HG02840 (cell line): Measurements from ENCODE around the gene NIPAL4.
"Not testable (repeated sequence)": the region's sequence is repeated elsewhere in the genome, so short reads cannot be mapped to it uniquely, and the experiment has no call there.

Experiments
- ATAC-seq: cut with Tn5 transposase; IDR thresholded peaks from one replicate; pipeline ENCODE4 v1.9.1; 2021; ENCODE audit warnings: mild to moderate bottlenecking, moderate library complexity, moderate number of reproducible peaks; ENCODE audit not compliant: unreplicated experiment, low FRiP score

NIPAL4 gene

GRCh38 chr5:157481666-157482065 lies 21.7 kb downstream of the NIPAL4 start:
- ATAC-seq, result no peak

DNA sequence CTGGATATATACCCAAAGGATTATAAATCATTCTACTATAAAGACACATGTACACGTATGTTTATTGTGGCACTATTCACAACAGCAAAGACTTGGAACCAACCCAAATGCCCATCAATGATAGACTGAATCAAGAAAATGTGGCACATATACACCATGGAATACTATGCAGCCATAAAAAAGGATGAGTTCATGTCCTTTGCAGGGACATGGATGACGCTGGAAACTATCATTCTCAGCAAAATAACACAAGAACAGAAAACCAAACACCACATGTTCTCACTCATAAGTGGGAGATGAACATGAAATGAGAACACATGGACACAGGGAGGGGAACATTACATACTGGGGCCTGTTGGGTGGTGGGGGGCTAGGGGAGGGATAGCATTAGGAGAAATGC lies 22.7 kb downstream of the NIPAL4 start:
- not testable (repeated sequence) for ATAC-seq

DNA sequence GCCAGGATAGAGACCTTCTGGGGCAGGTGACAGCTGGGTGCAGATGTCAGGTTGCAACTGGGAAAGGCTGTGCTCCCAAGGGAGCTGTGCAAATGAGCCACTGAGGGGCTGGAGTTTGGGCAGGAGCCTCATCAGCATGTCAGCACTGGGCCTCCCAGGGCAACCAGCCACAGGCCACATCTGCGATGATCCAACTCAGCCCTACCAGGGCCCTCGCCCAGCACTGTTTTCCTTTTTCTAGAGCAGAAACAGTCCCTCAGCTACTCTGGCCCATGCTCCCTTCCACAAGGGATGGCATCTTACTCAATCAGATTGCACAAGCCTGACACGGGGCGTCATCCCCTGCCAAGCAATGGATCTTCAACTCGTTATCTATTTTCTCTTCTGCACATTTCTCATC lies 24.8 kb downstream of the NIPAL4 start:
- no peak for ATAC-seq

- no peak for ATAC-seq
Observed at GRCh38 chr5:157485340-157485739, 25.3 kb downstream of the NIPAL4 start.

DNA sequence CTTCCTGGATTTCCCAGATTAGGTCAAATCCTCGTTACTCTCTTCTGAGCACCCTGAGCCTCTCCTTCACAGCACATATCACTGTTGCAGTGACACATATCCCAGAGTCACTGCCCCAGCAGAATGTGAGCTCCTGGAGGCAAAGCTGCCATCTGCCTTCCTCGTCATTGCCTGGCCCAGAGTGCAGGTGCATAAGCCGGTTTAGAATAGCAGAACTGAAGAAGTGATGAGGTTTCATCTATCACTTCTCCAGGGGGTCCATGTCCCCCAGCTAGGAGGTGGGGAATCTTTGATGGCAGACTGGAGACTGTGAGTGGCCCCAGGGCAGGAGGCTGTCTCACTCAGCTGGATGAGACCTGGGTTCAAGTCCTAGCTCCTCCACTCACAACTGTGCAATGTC lies 25.8 kb downstream of the NIPAL4 start:
- ATAC-seq, result no peak

GRCh38 chr5:157486221-157486681 lies 26.2 kb downstream of the NIPAL4 start:
- ATAC-seq, result no peak

DNA sequence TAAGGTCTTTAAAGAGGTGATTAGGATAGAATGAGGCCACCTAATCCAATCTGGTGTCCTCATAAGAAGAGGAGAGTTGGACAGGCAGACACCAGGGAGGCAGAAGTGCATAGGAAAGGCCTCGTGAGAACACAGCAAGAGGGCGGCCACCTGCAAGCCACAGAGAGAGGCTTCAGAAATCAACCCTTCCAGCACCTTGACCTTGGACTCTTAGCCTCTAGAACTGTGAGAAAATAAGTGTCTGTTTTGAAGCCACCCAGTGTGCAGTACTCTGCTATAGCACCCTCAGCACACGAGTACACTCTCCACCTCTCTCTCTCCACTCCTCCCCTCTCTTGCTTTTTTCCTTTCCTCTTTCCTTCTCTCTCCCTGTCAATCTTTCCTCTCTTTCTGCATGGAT lies 26.8 kb downstream of the NIPAL4 start:
- no peak for ATAC-seq

GRCh38 chr5:157487358-157487757 lies 27.3 kb downstream of the NIPAL4 start:
- no peak for ATAC-seq

GRCh38 chr5:157491471-157491995 lies 31.5 kb downstream of the NIPAL4 start:
- no peak for ATAC-seq

GRCh38 chr5:157492886-157493285 lies 32.9 kb downstream of the NIPAL4 start:
- no peak for ATAC-seq

DNA sequence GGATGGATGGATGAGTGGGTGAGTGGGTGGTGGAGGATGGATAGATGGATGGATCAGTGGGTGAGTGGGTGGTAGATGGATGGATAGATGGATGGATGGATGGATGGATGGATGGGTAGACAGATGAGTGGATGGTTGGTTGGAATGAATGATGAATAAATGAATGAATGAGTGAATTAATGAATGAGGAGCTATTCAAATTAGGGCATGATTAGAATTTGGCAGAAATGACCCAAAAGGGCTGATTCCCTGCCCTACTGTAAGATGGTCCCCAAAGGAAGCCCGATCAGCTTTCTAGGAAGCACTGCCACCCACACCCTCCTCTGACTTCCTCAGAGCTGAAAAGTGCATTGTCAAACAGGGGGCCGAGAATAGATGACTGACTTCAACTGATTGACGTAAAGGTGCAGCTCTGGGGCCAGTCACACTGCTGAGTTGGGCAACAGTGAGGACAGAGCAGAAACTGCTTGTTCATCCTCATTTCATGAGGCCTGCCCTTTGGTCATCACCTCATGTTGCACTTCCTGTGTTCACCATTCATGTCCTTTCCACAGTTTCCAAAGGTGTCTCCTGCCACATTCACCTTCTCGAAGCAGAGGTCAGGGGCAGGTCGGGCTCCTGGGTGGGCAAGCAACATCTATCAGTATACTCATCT lies 34.3 kb downstream of the NIPAL4 start:
- ATAC-seq, result no peak

DNA sequence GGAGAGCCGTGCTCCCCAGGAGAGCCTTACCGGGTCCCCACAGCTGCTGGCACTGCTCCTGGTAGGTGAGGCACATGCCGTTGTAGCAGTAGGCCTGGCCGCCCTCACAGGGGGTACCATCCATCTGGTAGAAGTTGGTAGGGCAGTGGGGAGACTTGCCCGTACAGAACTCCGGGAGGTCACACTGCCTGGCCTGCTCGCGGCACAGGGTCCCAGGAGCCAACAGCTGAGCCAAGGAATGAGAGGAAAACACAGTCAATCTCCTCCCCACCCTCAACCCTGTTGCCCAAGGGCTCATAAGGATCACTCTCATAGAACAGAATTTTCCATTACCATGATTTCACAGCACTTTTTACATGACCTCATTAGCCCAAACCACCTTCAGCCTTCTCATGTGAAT lies 36.9 kb downstream of the NIPAL4 start:
- ATAC-seq, result no peak

DNA sequence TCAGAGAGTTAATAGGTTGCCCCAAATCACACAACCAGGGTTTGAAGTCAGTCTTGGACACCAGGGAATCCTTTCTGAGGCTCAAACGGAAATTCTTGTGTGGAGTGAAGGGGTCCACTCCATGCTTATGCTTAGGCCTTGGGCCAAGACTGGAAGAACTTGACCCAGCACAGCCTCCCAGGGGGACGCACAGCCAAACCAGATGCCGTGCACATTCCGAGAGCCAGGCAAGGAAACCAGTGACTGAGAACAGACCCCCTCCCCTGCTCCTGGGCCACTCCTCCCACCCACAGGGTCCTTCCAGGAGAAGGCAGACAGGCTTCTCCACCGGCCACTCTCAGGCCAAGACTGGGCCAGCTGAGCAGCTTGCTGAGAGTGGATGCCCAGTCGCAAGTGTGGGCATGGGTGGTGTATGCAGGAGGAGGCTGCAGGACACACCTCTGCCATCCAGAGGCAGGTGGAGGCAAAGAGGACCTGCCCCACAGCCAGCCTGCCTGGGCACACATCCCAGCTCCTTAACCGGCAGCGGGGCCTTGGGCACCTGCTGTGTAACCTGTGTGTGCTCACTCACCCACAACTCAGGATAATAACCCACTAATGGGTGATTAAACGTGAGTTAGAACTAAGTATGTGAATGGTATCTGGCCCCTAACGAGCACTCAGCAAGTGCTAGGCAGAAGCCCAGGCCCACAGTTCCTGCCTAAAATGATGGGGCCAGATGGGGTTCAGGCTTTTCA lies 38.0 kb downstream of the NIPAL4 start:
- no peak for ATAC-seq

DNA sequence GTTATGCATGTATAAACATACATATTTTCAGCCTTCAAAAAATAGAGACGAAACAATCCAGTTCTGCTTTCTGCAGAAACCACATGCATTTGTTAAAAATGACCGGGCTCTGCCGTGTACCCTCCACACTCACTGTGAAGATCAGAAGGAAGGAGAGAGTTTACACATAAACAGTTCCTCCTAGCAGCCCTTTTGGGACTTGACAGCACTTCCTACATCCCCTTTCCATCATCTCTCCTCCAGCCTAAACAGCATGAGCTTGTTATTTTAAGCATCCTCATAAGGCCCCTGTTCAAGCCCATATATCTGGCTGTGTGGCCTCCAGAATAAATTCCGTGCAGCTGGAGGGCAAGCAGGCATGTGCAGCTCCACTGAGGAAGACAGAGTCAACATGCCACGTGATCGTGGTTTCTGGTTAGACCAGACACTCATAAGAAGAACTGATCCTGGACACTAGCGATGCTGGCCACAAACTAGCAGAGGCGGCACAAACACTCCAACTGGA lies 42.2 kb downstream of the NIPAL4 start:
- ATAC-seq, result peak; percentile 79

DNA sequence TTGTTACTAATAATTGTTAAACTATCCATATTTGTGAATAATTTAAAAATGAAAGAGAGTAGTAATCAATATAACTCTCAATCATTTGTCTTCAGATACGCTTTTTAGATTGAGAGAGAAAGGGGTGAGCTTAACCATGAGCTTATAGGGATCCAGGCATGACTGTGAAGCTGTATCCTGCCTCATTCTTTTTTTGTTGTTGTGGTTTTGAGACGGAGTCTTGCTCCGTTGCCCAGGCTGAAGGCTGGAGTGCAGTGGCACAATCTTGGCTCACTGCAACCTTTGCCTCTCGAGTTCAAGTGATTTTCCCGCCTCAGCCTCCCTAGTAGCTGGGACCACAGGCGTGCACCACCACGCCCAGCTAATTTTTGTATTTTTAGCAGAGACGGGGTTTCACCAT lies 44.0 kb downstream of the NIPAL4 start:
- ATAC-seq, result no peak

DNA sequence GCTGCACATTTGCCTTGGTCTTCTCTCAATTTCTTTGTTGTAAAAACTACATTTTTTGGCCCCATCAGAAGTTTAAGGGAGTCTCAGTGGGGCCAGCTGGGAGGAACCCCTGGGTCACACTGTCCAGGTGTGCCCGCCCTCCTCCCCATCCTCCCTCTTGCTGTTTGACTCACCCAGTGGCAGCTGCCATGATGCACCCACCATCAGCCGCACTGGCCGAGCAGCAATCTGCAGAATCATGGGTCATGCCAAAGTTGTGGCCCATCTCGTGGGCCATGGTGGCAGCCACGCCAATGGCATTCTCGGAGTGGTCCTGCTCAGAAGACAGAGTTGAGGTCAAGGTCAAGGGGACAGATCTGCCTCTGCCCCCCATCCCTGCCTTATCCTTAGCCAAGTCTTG lies 45.5 kb downstream of the NIPAL4 start:
- no peak for ATAC-seq

DNA sequence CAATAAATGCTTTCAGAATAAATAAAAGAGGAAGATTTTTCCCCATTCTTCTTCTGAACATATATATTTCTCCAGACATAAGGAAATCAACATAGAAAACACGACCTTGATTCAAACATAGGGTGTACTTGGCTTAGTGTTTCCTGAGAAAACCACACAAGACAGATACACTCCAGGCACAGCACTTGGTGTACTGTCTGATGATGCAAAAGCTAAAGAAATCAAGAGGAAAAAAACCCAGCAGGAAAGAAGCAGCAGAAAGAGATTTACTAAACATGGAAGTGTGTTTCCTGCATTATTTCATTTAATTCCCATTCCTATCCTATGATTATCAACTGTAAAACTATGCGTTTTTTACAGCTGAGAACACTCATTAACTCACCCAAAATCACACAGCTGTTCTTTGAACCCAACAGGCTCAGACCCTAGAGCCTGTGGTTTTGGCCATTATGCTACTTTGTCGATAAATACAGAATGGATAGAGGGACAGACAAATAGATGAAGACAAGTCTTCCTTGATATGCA lies 46.1 kb downstream of the NIPAL4 start:
- ATAC-seq, result no peak

DNA sequence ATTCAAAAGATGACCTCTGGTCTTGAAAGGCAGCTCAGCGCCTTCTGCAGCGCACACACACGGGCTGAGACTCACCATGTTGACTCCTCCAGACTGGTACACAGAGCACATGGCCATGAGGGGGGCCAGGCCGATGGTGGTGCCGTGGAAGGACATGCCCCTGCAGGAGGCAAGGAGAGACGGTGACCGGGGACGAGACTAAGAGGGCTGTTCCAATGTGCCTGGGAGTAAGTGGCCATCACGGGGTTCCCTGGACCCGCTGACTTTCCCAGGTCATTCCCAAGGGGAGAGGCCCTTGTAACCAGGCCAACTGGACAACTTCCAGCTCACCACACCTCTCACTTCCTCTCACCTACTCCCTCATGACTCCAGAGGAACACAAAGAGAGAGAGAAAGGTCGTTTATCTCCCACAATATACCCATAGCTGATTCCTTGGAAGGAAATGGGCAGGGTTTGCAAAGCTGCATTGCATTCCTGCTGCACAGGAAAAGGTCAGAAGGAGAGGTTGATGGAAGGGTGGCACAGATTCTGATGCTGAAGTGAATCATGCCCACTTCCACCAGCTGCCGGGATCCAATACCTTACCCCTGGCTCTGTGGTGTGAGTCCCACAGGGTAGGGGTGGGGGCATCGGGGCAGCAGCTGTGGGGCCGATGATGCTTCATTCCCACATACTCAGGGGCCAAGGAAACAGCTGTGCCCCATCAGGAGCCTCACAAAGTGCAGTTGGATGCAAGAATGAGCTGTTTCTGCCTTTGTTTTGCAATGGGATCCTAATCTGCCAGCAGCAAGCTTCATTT lies 47.2 kb downstream of the NIPAL4 start:
- no peak for ATAC-seq

GRCh38 chr5:157509093-157509492 lies 49.1 kb downstream of the NIPAL4 start:
- ATAC-seq, result no peak

- no peak for ATAC-seq
Observed at GRCh38 chr5:157509587-157509986, 49.6 kb downstream of the NIPAL4 start.

DNA sequence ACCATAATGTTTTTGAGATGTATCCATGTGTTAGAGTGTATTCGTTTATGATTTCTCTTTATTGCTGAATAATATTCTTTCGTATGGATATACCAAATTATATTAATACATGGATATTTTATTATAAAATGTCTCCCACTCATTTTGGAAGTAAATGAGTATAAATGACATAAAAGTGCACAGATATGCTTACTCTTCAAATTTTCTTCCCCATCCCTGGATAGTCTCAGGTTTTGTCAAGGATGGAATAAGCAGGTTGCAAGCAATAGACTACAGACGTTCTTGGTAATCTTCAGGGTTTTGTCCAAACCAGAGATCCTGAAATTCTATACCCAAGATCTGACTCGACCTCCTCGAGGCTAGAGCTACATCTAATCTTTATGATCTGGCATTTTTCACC lies 50.7 kb downstream of the NIPAL4 start:
- no peak for ATAC-seq
